H9 (cell line): ENCODE data around the gene PCDH9. TPM values are rescaled to one million over a fixed set of nuclear protein-coding genes. Genes with fewer than 3 reads are reported as not detected.

Experiments used
- DNase-seq: peaks from one replicate; pipeline ENCODE4 v3.0.0-alpha.2; 2017
- H2AFZ ChIP-seq: one replicate; pipeline ENCODE4 v1.6.1; 2013; ENCODE audit warnings: mild to moderate bottlenecking, low read length, control low read depth, moderate library complexity
- H2AK5ac ChIP-seq: 2 replicates; pipeline ENCODE4 v1.6.1; 2013; ENCODE audit warnings: low read length, control low read depth, mixed read lengths; ENCODE audit not compliant: insufficient read length
- H2BK120ac ChIP-seq: one replicate; pipeline ENCODE4 v1.6.1; 2013; ENCODE audit warnings: low read depth, mild to moderate bottlenecking, low read length, control low read depth, inconsistent platforms; ENCODE audit not compliant: poor library complexity, severe bottlenecking
- H2BK12ac ChIP-seq: 2 replicates; pipeline ENCODE4 v1.6.1; 2013; ENCODE audit warnings: low read length, control low read depth, mixed read lengths, low read depth; ENCODE audit not compliant: insufficient read length
- H2BK15ac ChIP-seq: 2 replicates; pipeline ENCODE4 v1.6.1; 2013; ENCODE audit warnings: low read depth, low read length, control low read depth
- H2BK20ac ChIP-seq: one replicate; pipeline ENCODE4 v1.6.1; 2013; ENCODE audit warnings: low read depth, mild to moderate bottlenecking, low read length, control low read depth, inconsistent platforms; ENCODE audit not compliant: poor library complexity, severe bottlenecking
- H2BK5ac ChIP-seq: 2 replicates; pipeline ENCODE4 v1.6.1; 2013; ENCODE audit warnings: low read length, control low read depth, mixed read lengths; ENCODE audit not compliant: insufficient read length
- H3K14ac ChIP-seq: 2 replicates; pipeline ENCODE4 v1.6.1; 2013; ENCODE audit warnings: low read length, control low read depth; ENCODE audit not compliant: insufficient read depth
- H3K18ac ChIP-seq: 2 replicates; pipeline ENCODE4 v1.6.1; 2013; ENCODE audit warnings: low read depth, mild to moderate bottlenecking, mixed read lengths, low read length, control low read depth; ENCODE audit not compliant: insufficient read length
- H3K23ac ChIP-seq: 2 replicates; pipeline ENCODE4 v1.6.1; 2013; ENCODE audit warnings: low read length, control low read depth, mixed read lengths, low read depth; ENCODE audit not compliant: insufficient read length
- H3K23me2 ChIP-seq: 2 replicates; pipeline ENCODE4 v1.6.1; 2013; ENCODE audit warnings: low read depth, mild to moderate bottlenecking, mixed read lengths, low read length, control low read depth; ENCODE audit not compliant: insufficient read length, poor library complexity, severe bottlenecking
- H3K27ac ChIP-seq: 2 replicates; pipeline ENCODE4 v1.5.1; 2013; ENCODE audit warnings: low read length, control low read depth, mixed read lengths, low read depth; ENCODE audit not compliant: insufficient read length
- H3K27me3 ChIP-seq: 2 replicates; pipeline ENCODE4 v1.6.1; 2013; ENCODE audit warnings: low read length, control low read depth, inconsistent platforms; ENCODE audit not compliant: insufficient read depth
- H3K4ac ChIP-seq: 2 replicates; pipeline ENCODE4 v1.6.1; 2013; ENCODE audit warnings: low read depth, mild to moderate bottlenecking, control low read depth, inconsistent platforms, low read length, moderate library complexity
- H3K4me1 ChIP-seq: 2 replicates; pipeline ENCODE4 v1.6.1; 2013; ENCODE audit warnings: low read length, control low read depth, inconsistent platforms; ENCODE audit not compliant: insufficient read depth
- H3K4me2 ChIP-seq: 2 replicates; pipeline ENCODE4 v1.6.1; 2013; ENCODE audit warnings: low read length, control low read depth, mixed read lengths; ENCODE audit not compliant: insufficient read length, insufficient read depth
- H3K56ac ChIP-seq: 2 replicates; pipeline ENCODE4 v1.6.1; 2013; ENCODE audit warnings: low read depth, mild to moderate bottlenecking, mixed read lengths, low read length, control low read depth; ENCODE audit not compliant: insufficient read length
- H3K79me1 ChIP-seq: 2 replicates; pipeline ENCODE4 v1.6.1; 2013; ENCODE audit warnings: low read depth, mild to moderate bottlenecking, moderate library complexity, low read length, control low read depth, inconsistent platforms; ENCODE audit not compliant: insufficient read depth, poor library complexity, severe bottlenecking
- H3K79me2 ChIP-seq: 2 replicates; pipeline ENCODE4 v1.6.1; 2013; ENCODE audit warnings: low read length, control low read depth, inconsistent platforms; ENCODE audit not compliant: insufficient read depth
- H3K9ac ChIP-seq: 2 replicates; pipeline ENCODE4 v1.6.1; 2013; ENCODE audit warnings: low read length, control low read depth, mixed read lengths; ENCODE audit not compliant: insufficient read length; ENCODE audit errors: extremely low read depth
- H3K9me3 ChIP-seq: one replicate; pipeline ENCODE4 v1.6.1; 2013; ENCODE audit warnings: low read depth, low read length, inconsistent platforms; ENCODE audit not compliant: control insufficient read depth
- H3T11ph ChIP-seq: one replicate; pipeline ENCODE4 v1.6.1; 2013; ENCODE audit warnings: mild to moderate bottlenecking, low read length, control low read depth, inconsistent platforms
- H4K20me1 ChIP-seq: one replicate; pipeline ENCODE4 v1.6.1; 2013; ENCODE audit not compliant: control insufficient read depth, insufficient read length, insufficient read depth
- H4K5ac ChIP-seq: 2 replicates; pipeline ENCODE4 v1.6.1; 2013; ENCODE audit warnings: low read depth, mild to moderate bottlenecking, mixed read lengths, low read length, control low read depth; ENCODE audit not compliant: insufficient read length
- H4K8ac ChIP-seq: replicated peaks from 2 replicates; pipeline ENCODE4 v1.6.1; 2013; ENCODE audit warnings: low read length, control low read depth, mixed read lengths, low read depth; ENCODE audit not compliant: insufficient read length
- H4K91ac ChIP-seq: 2 replicates; pipeline ENCODE4 v1.6.1; 2013; ENCODE audit warnings: low read depth, mild to moderate bottlenecking, moderate library complexity, mixed read lengths, low read length, control low read depth; ENCODE audit not compliant: insufficient read length
- H3K27ac Mint-ChIP-seq, 3 experiments: 2 replicates in 2 of 3; 3 replicates in 1 of 3; pipeline ENCODE4 v1.8.0; 2020 to 2021; ENCODE audit warnings: mixed read lengths in 3 of 3, mild to moderate bottlenecking in 1 of 3, moderate library complexity in 1 of 3
- H3K27me3 Mint-ChIP-seq: 2 replicates; pipeline ENCODE4 v1.8.0; 2021; ENCODE audit warnings: low read depth, mild to moderate bottlenecking, moderate library complexity, mixed read lengths
- H3K36me3 Mint-ChIP-seq, 3 experiments: 2 replicates in 2 of 3; 3 replicates in 1 of 3; pipeline ENCODE4 v1.8.0; 2020 to 2021; ENCODE audit warnings: low read depth in 3 of 3, mixed read lengths in 3 of 3; ENCODE audit not compliant: insufficient read depth in 1 of 3
- H3K4me1 Mint-ChIP-seq, 2 experiments: 2 replicates each; pipeline ENCODE4 v1.8.0; 2020; ENCODE audit warnings: mixed read lengths in 2 of 2
- H3K4me3 Mint-ChIP-seq, 2 experiments: 2 replicates in 1 of 2; 3 replicates in 1 of 2; pipeline ENCODE4 v1.8.0; 2020 to 2021; ENCODE audit warnings: mild to moderate bottlenecking in 2 of 2, mixed read lengths in 2 of 2, moderate library complexity in 1 of 2
- H3K9me3 Mint-ChIP-seq, 2 experiments: 2 replicates in 1 of 2; 3 replicates in 1 of 2; pipeline ENCODE4 v1.8.0; 2020; ENCODE audit warnings: mild to moderate bottlenecking in 2 of 2, mixed read lengths in 2 of 2, moderate library complexity in 1 of 2
- WGBS: extraction: QIAGEN DNeasy Blood & Tissue Kit; methylation state at CpG from one replicate; pipeline ENCODE4 v1.1.7; 2013; ENCODE audit warnings: missing lambda C conversion rate, low lambda C conversion rate, mixed read lengths; ENCODE audit not compliant: insufficient read length; ENCODE audit errors: extremely low coverage; 5-methylcytosine and 5-hydroxymethylcytosine counted together
- total RNA-seq: library from RNA; stranded (reverse); gene quantifications from 2 replicates; pipeline ENCODE4 v1.2.1, GENCODE V29; 2021
- TF ChIP-seq, protein P1 (sequence below): fragments of 200-600 bp; sonication (generic); conservative IDR thresholded peaks from 3 replicates; pipeline ENCODE4 v1.8.0; 2021; ENCODE audit warnings: antibody characterized with exemption, mild to moderate bottlenecking

Gene PCDH9
- total RNA-seq, 1 experiment from 2014 or later = 0.11 TPM

DNA sequence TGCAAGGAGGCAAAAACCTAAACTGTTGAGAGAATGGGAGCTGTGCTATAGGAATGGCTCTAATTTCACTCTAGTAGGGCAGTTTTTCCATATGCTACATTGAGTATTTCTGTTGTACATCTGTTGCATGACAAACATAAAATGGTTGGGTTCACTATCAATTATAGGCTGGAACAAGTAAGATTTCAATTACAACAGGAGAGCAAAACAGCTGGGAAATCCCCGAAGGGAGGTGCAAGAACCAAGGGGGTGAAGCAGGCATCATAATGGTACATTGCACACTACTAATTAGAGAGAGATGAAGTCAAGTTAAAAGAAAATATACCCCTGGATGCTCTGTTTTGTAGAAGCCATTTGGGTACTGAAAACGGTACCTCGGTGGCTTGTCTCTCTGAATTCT, 389.5 kb downstream of the PCDH9 start:
- no peak overlapping the region for H3T11ph ChIP-seq
- no peak overlapping the region for H3K27ac ChIP-seq
- TF ChIP-seq, protein P1, sequence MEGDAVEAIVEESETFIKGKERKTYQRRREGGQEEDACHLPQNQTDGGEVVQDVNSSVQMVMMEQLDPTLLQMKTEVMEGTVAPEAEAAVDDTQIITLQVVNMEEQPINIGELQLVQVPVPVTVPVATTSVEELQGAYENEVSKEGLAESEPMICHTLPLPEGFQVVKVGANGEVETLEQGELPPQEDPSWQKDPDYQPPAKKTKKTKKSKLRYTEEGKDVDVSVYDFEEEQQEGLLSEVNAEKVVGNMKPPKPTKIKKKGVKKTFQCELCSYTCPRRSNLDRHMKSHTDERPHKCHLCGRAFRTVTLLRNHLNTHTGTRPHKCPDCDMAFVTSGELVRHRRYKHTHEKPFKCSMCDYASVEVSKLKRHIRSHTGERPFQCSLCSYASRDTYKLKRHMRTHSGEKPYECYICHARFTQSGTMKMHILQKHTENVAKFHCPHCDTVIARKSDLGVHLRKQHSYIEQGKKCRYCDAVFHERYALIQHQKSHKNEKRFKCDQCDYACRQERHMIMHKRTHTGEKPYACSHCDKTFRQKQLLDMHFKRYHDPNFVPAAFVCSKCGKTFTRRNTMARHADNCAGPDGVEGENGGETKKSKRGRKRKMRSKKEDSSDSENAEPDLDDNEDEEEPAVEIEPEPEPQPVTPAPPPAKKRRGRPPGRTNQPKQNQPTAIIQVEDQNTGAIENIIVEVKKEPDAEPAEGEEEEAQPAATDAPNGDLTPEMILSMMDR = no peak
- Mint-ChIP-seq H3K4me1 (no peaks in the 10 kb centered on the region), H3K27me3 (no peaks in the 10 kb centered on the region), H3K27ac (no peak overlapping the region), H3K36me3 (no peaks in the 10 kb centered on the region), H3K9me3 (no peaks in the 10 kb centered on the region), H3K4me3 (no peak overlapping the region)
- no peak overlapping the region for H2BK12ac ChIP-seq
- H3K56ac ChIP-seq = no peak overlapping the region
- no peak overlapping the region for H4K8ac ChIP-seq
- H2AFZ ChIP-seq = no peak overlapping the region
- no peak overlapping the region for H3K4ac ChIP-seq
- no peaks in the 10 kb centered on the region for H4K20me1 ChIP-seq
- no peak overlapping the region for H3K23ac ChIP-seq
- DNase-seq = no peak
- no peaks in the 10 kb centered on the region for H3K79me2 ChIP-seq
- no peaks in the 10 kb centered on the region for H3K23me2 ChIP-seq
- H3K9me3 ChIP-seq = no peaks in the 10 kb centered on the region
- no peak overlapping the region for H2BK20ac ChIP-seq
- H2AK5ac ChIP-seq = no peak overlapping the region
- no CpG with 5 or more reads among the region's 3 CpGs for WGBS
- no peak overlapping the region for H3K4me2 ChIP-seq
- H3K4me1 ChIP-seq = no peaks in the 10 kb centered on the region
- H4K91ac ChIP-seq = no peak overlapping the region
- H3K9ac ChIP-seq = no peak overlapping the region
- H3K18ac ChIP-seq = no peak overlapping the region
- no peak overlapping the region for H2BK120ac ChIP-seq
- H2BK15ac ChIP-seq = no peak overlapping the region
- H3K14ac ChIP-seq = no peak overlapping the region
- H3K27me3 ChIP-seq = no peaks in the 10 kb centered on the region
- H3K79me1 ChIP-seq = no peaks in the 10 kb centered on the region
- H4K5ac ChIP-seq = no peak overlapping the region
- H2BK5ac ChIP-seq = no peak overlapping the region
